IPS-20b (cell line): Measurements from ENCODE around the gene ABCA3.
"Not testable (repeated sequence)": the region's sequence is repeated elsewhere in the genome, so short reads cannot be mapped to it uniquely, and the experiment has no call there.

Experiments
- H3K27ac ChIP-seq: one replicate; pipeline ENCODE4 v1.5.1; 2013; ENCODE audit warnings: low read length
- H3K27me3 ChIP-seq: 2 replicates; pipeline ENCODE4 v1.6.1; 2013; ENCODE audit warnings: mild to moderate bottlenecking, low read length, inconsistent platforms; ENCODE audit not compliant: insufficient read depth
- H3K36me3 ChIP-seq: 2 replicates; pipeline ENCODE4 v1.6.1; 2013; ENCODE audit warnings: low read depth, mild to moderate bottlenecking, inconsistent platforms, low read length, moderate library complexity; ENCODE audit not compliant: insufficient read depth
- H3K4me1 ChIP-seq: 2 replicates; pipeline ENCODE4 v1.6.1; 2013; ENCODE audit warnings: mild to moderate bottlenecking, control low read depth, inconsistent platforms, low read length, moderate library complexity; ENCODE audit not compliant: insufficient read depth
- H3K4me3 ChIP-seq: 2 replicates; pipeline ENCODE4 v1.5.1; 2013; ENCODE audit warnings: mild to moderate bottlenecking, low read length, inconsistent platforms
- H3K9ac ChIP-seq: 2 replicates; pipeline ENCODE4 v1.6.1; 2013; ENCODE audit warnings: low read depth, mild to moderate bottlenecking, inconsistent platforms, low read length, moderate library complexity
- H3K9me3 ChIP-seq: 2 replicates; pipeline ENCODE4 v1.6.1; 2013; ENCODE audit warnings: mild to moderate bottlenecking, low read depth, low read length, inconsistent platforms; ENCODE audit not compliant: insufficient read depth

ABCA3 gene

GRCh38 chr16:2242598-2242997, 97.9 kb downstream of the ABCA3 start:
- no peak overlapping the region for H3K27ac ChIP-seq
- H3K9me3 ChIP-seq = no peaks in the 10 kb centered on the region
- H3K4me3 ChIP-seq = no peak overlapping the region
- peaks cover 13% of the 10 kb centered on the region for H3K27me3 ChIP-seq
- peaks cover 54% of the 10 kb centered on the region for H3K36me3 ChIP-seq
- H3K9ac ChIP-seq = no peak overlapping the region
- peaks cover 3% of the 10 kb centered on the region; the same call in 1 of the 2 replicates for H3K4me1 ChIP-seq

- H3K4me1 ChIP-seq, H3K9me3 ChIP-seq, H3K9ac ChIP-seq, H3K4me3 ChIP-seq, H3K27ac ChIP-seq: not testable (repeated sequence)
- peaks cover 33% of the 10 kb centered on the region for H3K27me3 ChIP-seq
- peaks cover 38% of the 10 kb centered on the region for H3K36me3 ChIP-seq
Measured at GRCh38 chr16:2240331-2240730, 100.2 kb downstream of the ABCA3 start.

GRCh38 chr16:2238838-2239675, 101.5 kb downstream of the ABCA3 start:
- no peak overlapping the region for H3K27ac ChIP-seq
- H3K9me3 ChIP-seq = no peaks in the 10 kb centered on the region
- peaks cover 25% of the 10 kb centered on the region for H3K36me3 ChIP-seq
- no peak overlapping the region for H3K4me3 ChIP-seq
- H3K9ac ChIP-seq = no peak overlapping the region
- peaks cover 33% of the 10 kb centered on the region for H3K27me3 ChIP-seq
- peaks cover 3% of the 10 kb centered on the region; the same call in 1 of the 2 replicates for H3K4me1 ChIP-seq

GRCh38 chr16:2238150-2238837, 102.2 kb downstream of the ABCA3 start:
- Histone ChIP-seq H3K4me3 (no peak overlapping the region), H3K4me1 (peaks cover 3% of the 10 kb centered on the region; the same call in 1 of the 2 replicates), H3K27me3 (peaks cover 33% of the 10 kb centered on the region), H3K27ac (no peak overlapping the region), H3K9me3 (no peaks in the 10 kb centered on the region), H3K36me3 (peaks cover 18% of the 10 kb centered on the region), H3K9ac (no peak overlapping the region)

GRCh38 chr16:2237493-2238149, 102.9 kb downstream of the ABCA3 start:
- Histone ChIP-seq H3K9me3 (no peaks in the 10 kb centered on the region), H3K4me1 (peaks cover 3% of the 10 kb centered on the region; the same call in 1 of the 2 replicates), H3K36me3 (peaks cover 16% of the 10 kb centered on the region), H3K4me3 (peak overlapping the region; percentile 42; the same call in 1 of the 2 replicates), H3K27me3 (peaks cover 33% of the 10 kb centered on the region), H3K9ac (no peak overlapping the region), H3K27ac (no peak overlapping the region)

- no peaks in the 10 kb centered on the region for H3K9me3 ChIP-seq
- H3K4me3 ChIP-seq = peak overlapping the region; percentile 42; the same call in 1 of the 2 replicates
- H3K27me3 ChIP-seq = peaks cover 33% of the 10 kb centered on the region
- no peak overlapping the region for H3K27ac ChIP-seq
- peaks cover 3% of the 10 kb centered on the region; the same call in 1 of the 2 replicates for H3K4me1 ChIP-seq
- H3K9ac ChIP-seq = no peak overlapping the region
- peaks cover 16% of the 10 kb centered on the region for H3K36me3 ChIP-seq
Measured at GRCh38 chr16:2237102-2237482, 103.4 kb downstream of the ABCA3 start.

- Histone ChIP-seq H3K36me3 (peaks cover 20% of the 10 kb centered on the region), H3K4me3 (peak within 1 kb of the TSS; percentile 42; the same call in 1 of the 2 replicates), H3K4me1 (peaks cover 3% of the 10 kb centered on the region; the same call in 1 of the 2 replicates), H3K9ac (no peak within 1 kb of the TSS), H3K27ac (no peak within 1 kb of the TSS), H3K9me3 (no peaks in the 10 kb centered on the region), H3K27me3 (peaks cover 33% of the 10 kb centered on the region)
Measured at GRCh38 chr16:2236337-2237101, 104.0 kb downstream of the ABCA3 start, which contains the start of gene DNASE1L2. Gene DNASE1L2 (plus strand): TSS chr16:2236444. CDS start chr16:2236817, 373 bp downstream.

- Histone ChIP-seq H3K4me3 (no peak overlapping the region), H3K9me3 (no peaks in the 10 kb centered on the region), H3K9ac (no peak overlapping the region), H3K27me3 (peaks cover 33% of the 10 kb centered on the region), H3K4me1 (peaks cover 3% of the 10 kb centered on the region; the same call in 1 of the 2 replicates), H3K27ac (no peak overlapping the region), H3K36me3 (peaks cover 25% of the 10 kb centered on the region)
Measured at GRCh38 chr16:2235695-2236336, 104.7 kb downstream of the ABCA3 start.

GRCh38 chr16:2235234-2235651, 105.3 kb downstream of the ABCA3 start:
- Histone ChIP-seq H3K27ac (no peak overlapping the region), H3K4me1 (peaks cover 3% of the 10 kb centered on the region; the same call in 1 of the 2 replicates), H3K36me3 (peaks cover 25% of the 10 kb centered on the region), H3K4me3 (no peak overlapping the region), H3K9me3 (no peaks in the 10 kb centered on the region), H3K27me3 (peaks cover 33% of the 10 kb centered on the region), H3K9ac (no peak overlapping the region)

- Histone ChIP-seq H3K9me3 (no peaks in the 10 kb centered on the region), H3K9ac (no peak overlapping the region), H3K36me3 (peaks cover 23% of the 10 kb centered on the region), H3K27me3 (peaks cover 33% of the 10 kb centered on the region), H3K4me3 (no peak overlapping the region), H3K27ac (no peak overlapping the region), H3K4me1 (peaks cover 3% of the 10 kb centered on the region; the same call in 1 of the 2 replicates)
Measured at GRCh38 chr16:2234813-2235170, 105.7 kb downstream of the ABCA3 start.
